Activated naive CD4-positive, alpha-beta T cell treated with anti-CD3 and anti-CD28 coated beads, Interleukin-2, amount 50 U/mL, for 16 hours (primary cell): ENCODE data around the gene SLC2A13.
A peak's percentile ranks its signal among the peaks of the same experiment; 100 is the strongest.

ENCODE experiments used
- DNase-seq: peaks from one replicate; pipeline ENCODE4 v3.0.0-alpha.2; 2020

The SLC2A13 gene

DNA sequence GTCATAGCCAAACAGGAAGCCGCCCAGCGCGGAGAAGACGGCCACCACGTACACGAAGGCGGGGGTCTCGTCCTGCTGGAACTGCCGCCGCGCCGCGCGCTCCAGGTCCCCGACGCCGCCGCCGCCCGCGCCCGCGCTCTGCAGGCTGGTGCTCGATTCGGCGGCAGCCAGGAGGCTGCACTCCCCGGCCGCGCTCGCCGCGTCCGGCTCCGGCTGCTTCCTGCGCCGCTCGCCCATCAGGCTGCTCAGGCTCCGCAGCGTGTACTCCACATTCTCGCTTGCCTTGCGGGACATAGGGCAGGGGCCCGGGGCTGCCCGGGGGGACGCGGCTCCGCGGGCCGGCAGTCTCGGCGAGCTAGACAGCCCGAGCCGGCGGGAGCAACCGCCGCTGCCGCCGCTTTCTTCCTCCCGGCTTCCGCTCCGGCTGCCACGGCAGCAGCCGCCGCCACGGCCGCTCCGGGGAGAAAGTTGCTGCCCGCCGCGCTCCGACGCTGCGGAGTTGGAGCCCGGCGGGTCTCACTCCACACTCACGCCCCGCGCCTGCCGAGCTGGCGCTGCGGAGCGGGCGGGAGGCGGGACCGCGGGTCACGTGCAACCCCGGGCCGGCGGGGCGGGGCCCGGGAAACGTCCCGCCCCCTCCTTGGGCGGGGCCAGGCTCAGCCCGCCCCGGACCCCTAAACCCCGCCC, at the start of gene SLC2A13:
Gene SLC2A13 (minus strand): TSS at position 567 of the 687 bp plus-strand sequence. CDS start 273 bp downstream, at position 294.
- peak; percentile 76 for DNase-seq

DNA sequence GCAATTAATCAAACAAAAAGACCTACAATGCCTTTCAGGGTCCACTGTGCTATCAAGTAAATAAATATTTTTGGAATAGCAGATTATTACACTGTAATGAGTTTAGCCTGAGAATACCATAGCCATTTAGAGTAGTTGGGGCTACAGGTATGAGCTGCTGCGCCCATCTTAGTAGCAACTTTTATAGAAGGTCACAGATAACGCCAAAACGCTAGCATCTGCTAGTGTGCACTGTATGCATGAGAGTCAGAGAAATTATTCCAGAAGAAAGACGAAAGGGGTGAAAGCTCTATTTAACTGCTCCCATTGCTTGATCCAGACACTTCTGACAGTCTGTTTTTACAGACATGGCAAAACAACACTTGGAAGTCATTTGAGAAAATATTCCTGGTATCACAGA, 48.5 kb upstream of the SLC2A13 start:
- no peak for DNase-seq

DNA sequence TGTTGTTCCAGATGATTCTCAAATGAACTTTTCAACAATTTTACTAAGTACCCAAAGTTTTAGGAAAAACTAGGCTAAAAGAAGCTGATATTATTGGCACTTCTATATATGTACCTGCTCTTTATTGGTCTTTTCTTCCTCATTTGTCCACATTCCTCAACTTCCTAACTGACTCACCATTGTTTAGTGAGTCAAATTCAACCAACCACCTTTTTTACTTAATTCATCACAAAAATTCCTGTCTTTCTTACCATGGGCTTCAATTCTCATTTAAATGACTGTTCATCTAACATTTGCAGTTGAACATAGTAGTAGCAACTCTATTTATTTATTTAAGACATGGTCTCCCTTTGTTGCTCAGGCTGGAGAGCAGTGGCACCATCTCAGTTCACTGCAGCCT, 47.6 kb upstream of the SLC2A13 start:
- DNase-seq, result no peak

DNA sequence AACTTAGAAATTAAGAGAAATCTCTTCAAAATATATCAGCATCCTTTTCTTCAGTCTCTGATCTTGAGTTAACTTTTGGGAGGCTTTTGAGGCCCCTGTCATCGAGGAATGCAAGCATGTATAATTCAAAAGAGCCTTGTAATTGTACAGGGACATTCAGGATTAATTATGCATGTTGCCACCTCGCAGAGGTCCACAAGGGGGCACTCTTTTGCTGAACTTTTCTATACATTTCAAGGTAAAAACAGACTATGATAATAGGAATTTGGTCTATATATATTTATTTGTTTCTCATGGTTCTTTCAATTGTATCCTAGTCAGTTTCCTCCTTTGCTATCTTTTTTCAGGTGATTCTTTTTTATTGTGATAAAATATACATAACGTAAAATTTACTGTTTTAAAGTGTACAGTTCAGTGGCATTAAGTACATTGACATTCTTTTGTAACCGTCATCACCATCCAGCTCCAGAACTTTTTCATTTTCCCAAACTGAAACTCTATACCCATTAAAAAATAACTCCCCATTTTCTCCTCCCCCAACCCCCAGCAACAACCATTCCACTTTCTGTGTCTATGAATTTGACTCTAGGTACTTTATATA, 47.0 kb upstream of the SLC2A13 start:
- peak; percentile 34 for DNase-seq

DNA sequence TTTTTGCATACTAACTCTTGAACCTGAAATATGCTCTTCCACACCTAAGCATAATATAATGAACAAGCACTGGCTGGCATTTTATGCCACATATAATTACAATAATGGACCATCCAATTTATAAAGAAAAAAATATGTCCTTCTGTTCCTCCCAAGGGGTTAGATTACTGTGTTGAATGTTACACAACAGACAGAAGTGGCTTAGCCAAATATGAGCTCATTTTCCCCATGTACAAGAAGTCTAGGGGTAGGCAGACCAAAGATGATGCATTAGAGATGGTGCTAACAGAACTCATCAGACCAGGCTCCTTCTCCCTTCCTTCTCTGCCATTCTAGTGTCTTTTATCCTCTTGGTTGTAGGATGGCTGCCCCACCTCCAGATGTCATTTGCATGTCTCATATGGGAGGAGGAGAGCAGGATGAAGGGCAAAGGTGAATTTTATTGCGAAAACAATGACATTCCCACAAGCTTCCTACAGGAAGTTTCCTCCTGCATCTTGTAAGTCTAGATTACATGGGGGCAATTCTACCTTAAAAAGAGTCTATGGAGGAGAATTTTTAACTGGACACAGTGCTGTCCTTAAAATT, 43.9 kb upstream of the SLC2A13 start:
- no peak for DNase-seq

DNA sequence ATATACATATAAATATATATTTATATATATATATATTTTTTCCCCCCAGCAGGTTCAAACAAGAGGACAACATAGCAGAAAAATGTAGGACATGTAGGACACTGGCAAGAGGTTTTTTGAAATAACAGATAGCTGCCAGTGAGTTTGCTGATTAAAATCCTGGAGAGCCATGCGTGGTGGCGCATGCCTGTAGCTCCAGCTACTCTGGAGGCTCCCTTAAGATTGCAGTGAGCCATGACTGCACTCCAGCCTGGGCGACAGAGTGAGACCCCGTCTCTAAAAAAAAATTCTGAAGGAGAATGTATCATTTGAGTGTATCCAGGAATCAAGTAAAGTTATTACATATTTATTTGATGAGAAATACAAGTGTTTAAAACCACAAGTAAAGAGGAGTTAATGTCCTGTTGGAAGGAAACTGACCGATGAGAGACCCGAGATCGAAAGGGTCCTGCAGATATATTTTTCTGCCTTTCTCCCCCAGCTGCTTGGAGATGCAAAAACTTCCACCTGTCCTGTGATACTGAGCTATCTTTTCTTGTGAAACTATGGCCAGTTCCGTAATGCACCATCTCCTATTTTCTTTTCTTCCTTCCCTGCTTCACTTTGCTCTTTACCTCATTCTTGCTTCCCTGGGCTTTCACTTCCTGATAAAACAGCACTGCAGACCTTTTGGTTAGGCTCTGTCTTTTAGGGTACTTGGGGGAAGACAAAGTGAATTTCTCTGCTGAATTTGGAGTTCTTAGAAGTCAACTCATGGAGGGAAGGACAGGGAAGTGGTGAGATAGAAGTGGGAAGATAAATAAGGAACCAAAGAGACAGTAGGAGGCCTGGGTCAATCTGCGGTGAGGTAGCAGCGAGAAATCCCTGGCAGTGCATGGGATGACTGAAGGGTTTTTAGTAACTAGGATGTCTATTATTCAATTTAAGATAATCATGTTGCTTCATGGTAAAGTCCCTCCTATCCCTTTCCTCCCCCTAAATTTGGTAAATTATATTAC, 41.2 kb upstream of the SLC2A13 start:
- DNase-seq, result no peak

DNA sequence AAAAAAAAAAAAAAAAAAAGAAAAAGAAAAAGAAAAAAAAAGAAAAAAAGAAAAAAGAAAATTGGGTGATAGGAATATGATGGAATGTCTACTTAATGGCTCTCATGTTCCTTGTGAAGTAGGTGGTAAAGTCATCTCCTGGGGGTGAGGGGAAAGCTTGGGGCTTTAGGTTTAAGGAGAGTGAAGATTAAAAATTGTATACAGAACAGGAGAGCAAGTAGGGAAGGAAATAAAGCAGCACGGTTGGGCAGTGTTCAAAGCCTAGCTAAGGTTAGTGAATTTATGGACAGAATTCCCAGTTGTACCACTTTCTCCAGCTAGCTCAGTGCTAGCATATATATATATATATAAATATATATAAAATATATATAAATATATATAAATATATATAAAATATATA, 40.0 kb upstream of the SLC2A13 start:
- no peak for DNase-seq

DNA sequence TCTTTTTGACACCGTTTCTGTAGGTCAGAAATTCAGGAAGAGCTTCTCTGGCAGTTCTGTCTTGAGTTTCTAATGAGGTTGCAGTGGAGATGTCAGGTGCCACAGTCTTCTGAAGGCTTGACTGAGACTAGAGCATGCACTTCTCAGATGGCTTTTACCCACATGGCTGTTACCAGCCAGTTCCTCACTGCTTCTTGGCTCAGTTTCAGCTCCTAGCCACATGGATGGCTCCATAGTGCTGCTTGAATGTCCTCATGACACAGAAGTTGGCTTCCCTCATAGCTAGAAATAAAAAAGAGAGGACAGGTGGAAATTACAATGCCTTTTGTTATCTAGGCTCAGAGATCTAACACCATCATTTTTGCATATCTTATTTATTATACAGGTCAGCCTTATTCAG, 38.1 kb upstream of the SLC2A13 start:
- DNase-seq, result no peak

DNA sequence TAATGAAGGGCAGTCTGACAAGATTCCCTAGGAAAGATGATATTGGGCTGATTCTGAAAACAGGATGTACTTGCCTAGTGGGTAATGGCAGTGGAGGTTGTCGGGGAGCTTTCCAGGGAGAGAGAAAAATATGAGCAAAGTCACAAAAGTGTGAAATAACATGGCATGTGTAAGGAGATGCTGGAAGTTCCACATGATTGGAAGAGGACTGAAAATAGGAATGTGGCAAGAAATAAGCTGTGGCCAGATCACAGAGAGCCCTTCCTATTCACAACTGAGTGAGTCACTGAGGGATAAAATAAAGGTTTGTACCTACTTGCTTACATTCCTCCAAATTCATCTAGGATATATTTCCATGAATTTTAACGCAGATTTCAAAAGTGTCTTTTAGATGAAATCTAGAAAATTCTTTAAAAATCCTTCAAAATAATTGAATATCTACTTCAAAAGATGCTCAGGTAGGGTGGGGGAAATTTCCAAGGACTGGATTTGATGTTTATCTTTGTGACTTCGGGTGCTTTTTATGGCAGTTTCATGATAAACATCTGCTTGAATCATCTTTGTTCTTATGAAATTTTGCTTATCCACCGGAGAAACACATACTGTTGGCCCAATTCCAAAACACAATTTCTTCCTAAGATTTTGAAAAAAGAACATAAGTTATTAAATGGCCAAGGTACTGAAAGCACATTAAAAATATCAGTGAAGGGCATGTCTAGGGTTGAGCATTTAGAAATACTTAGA, 36.3 kb upstream of the SLC2A13 start:
- DNase-seq, result no peak

DNA sequence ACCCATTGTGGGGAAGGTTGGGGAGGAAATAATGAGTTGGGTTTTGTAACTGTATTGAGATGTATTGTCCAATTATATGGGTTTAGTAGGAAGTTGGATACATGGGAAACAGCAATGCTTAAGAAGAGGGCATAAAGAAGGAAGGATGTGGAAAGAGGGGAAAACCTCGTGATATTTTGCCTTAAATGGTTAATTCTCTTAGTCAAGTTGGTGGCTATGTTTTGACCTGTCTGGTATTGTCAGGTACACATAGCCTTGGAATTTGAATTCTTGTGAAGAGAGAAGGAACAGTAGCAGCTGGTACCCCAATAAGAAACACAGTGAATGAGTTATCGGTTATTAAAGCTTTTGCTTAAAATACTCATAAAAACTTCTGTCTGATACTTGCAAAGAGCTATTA, 32.6 kb upstream of the SLC2A13 start:
- no peak for DNase-seq

DNA sequence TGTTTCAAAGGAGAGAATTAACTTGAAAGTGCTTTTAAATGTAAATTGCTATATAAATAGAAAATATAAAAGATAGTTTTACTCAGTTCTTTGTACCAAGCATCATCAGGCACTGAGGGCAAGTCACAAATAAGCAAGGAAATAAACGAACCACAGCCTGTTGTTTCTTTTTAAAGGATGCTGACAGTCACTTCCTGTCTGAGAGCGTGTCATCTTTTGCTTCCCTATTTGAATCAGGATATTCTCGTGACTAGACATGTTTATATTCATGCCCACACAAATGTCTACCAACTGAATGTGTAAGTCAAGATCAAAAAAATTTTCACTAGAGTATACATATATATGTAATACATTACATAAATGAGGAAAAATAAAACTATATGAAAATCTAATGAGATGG, 31.4 kb upstream of the SLC2A13 start:
- no peak for DNase-seq

DNA sequence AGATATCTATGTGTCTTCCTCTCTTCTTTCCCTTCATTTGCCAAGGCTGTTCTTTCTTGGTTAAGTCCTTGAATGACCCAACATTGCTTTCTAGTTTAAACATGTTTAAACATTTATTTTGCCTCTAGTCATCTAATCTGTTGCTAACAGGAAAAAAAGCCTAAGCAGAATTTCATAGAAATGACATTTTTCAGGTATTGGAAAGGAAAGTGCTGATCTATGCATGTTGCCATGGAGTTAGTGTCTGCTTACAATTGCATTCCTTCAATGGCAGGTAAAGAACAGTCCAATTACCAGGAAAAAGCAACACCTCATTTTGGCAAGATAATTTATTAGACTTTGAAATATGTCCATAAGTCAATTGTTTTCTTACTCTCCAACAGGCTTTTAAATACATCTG, 21.5 kb upstream of the SLC2A13 start:
- no peak for DNase-seq

DNA sequence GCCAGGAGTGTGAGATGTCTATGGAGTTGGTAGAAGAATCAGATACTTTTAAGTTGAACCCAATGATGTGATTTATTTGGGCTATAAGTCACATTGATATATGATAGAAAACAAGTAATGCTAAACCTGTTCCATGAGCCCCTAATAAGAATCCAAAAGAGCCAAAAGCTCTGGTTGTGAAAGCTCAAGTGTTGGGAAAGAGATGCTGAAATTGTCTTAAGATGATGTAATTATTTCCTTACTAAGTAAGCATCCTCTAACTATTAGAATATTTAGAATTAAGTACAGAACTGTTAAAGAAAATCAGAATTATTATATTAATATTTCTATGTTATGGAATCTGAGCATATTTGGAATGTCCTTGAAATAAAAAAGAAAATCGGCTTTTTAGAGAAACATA, 17.6 kb upstream of the SLC2A13 start:
- DNase-seq, result no peak

DNA sequence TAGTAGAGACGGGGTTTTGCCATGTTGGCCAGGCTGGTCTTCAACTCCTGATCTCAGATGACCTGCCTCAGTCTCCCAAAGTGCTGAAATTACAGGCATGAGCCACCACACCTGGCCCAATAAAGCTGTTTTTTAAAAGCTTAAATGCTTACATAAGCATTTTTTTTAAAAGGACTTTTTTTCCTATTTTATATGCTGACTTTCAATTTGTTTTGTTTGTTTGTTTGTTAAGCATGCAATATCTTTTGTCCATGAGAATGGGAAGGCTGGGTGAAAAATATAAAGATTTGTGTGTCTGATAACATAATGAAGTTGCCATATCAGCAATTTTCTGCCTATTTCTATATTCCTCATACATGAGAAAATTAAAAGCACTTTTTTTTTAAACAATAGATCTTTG, 17.0 kb upstream of the SLC2A13 start:
- DNase-seq, result no peak

DNA sequence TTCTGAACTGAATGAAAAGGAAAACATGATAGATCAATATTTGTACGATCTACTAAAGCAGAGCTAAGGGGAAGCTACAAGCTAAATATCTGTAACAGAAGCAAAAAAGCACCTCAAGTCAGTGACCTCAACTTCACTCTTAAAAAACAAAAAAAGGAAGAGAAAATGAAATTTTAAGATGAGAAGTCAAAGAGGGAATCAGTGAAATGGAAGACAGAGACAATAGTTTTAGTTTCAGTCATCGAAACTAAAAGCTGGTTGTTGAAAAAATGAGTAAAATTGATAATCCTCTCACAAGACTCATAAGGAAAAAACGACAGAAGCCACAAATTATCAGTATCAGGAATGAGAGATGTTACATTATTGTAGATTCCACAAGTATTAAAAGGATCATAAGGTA, 11.9 kb upstream of the SLC2A13 start:
- no peak for DNase-seq

DNA sequence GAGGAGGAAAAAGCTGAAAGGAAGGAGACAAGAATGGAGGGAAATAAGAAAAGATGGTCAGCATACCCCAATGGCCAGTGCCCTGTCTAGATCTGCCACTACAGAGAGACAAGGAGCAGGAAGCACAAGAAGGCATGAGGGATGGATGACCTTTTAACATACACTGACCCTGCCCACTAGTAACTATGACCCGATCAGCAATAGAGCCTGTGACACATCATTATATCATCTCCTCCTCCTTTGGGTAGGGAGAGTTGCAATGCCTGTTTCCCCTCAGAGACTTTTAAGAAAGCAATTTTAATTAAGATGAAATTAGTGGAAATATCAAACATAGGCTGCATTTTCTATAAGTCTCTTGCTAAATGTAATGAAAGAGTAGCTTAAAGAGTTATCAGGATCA, 4.7 kb upstream of the SLC2A13 start:
- DNase-seq, result no peak

DNA sequence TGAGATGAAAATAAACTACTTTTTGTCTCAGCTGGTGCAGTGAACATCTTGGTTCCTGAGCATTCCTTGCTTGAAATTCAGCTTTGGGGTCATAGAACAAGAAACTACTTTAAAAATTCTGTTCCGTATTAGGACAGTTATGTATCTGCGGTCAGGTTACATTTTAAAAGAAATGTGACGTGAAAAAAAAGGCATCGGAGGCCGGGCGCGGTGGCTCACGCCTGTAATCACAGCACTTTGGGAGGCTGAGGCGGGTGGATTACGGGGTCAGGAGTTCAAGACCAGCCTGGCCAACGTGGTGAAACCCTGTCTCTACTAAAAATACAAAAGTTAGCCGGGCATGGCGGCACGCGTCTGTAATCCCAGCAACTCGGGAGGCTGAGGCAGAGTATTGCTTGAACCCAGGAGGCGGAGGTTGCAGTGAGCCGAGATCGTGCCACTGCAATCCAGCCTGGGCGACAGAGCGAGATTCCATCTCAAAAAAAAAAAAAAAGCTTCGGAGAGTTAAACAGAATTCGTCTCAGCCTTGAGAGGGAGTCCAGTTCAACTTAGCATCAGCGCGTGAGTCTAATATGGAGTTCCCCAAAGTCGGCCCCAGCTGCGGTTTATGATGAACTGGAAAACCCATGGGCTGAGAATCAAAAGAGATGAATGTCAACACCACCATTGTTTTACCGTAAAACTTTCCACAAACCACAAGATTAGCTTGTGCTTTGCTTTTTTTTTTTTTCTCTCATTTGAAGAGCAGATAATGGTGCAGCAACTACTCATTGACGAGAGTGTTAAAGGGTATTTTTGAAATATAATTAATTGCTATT, 2.1 kb upstream of the SLC2A13 start:
- DNase-seq, result peak; percentile 12

DNA sequence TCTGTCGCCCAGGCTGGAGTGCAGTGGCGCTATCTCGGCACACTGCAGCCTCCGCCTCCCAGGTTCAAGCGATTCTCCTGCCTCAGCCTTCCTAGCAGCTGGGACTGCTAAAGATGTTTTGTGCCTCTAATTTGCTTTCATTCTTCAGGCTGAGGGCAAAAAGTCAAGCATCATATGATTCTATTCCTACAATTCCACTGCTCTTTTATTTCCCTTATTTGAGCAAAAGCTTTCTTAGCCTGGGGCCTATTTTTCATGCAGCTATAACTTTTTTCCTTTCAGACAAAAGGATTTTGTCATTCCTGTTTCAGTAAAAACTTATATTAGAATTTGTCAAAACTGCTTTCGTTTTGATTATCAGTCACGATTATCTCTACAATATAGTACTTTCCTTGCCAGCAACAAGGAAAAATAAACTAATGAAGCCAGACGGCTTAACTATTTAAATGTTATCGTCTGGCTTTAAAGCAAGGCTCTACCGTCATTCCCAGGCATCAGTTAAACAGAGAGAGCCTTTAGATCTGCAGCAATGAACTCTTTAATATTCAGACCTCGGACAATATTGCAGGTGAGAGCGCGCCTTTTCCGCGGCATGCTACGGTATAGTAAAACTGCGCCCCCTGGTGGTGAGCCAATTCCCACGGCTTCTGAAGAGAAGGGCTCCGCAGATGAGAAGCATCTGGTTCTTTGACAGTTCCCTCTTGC, 1.4 kb upstream of the SLC2A13 start:
- DNase-seq, result peak; percentile 90

DNA sequence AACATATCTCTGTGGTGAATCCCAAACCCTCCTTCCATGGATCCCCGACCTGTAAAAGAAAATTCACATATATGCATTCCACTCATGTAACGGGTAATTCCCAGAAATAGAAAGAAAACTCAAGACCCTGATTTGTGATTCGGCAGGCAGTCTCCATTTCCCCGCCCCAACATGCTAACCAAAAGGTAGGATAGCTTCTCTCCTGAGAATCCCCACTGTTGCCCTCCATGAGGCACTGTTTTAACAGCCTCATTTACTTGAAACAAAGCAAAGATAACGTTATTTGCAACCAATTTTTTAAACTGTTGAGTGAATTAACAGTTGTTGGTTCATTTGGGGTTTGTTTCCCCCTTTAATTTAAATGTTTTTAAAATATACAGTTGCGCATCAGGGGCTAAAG, 774 bp upstream of the SLC2A13 start:
- DNase-seq, result no peak

DNA sequence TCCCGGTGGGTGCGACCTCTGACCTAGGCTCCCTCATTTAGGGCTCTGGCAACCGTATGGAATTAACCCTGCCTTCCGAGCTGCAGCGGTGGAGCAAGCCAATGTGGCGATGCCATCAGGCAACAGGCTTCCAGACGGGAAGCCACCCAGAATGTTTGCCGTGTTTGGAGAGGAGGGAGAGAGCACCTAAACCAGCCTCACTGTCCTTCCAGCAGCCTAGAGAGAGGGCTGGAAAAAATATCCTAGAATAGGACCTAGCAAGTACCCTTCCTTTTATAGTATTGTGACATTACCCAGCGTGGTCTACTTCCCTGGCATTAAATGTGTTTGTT, 287 bp upstream of the SLC2A13 start:
- DNase-seq, result no peak

DNA sequence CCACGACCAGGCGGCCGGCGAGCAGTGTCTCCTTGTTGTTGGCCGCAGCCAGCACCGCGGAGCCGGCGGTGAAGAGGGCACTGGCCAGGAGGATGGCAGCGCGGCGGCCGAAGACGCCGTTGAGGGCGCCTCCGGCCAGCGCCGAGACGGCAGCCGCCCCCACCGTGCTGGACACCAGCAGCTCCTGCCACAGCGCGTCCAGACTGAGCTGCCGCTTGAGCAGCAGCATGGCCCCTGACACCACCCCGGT, 691 bp downstream of the SLC2A13 start:
- DNase-seq, result no peak
